Stimulated activated CD4-positive, alpha-beta T cell treated with anti-CD3 and anti-CD28 coated beads, Interleukin-4, amount 100 ng/mL, for 4 hours (primary cell): Measurements from ENCODE around the gene C22orf23.

Experiments used
- DNase-seq, 2 experiments: peaks; one replicate each; pipeline ENCODE4 v3.0.0-alpha.2; 2020

Gene C22orf23

DNA sequence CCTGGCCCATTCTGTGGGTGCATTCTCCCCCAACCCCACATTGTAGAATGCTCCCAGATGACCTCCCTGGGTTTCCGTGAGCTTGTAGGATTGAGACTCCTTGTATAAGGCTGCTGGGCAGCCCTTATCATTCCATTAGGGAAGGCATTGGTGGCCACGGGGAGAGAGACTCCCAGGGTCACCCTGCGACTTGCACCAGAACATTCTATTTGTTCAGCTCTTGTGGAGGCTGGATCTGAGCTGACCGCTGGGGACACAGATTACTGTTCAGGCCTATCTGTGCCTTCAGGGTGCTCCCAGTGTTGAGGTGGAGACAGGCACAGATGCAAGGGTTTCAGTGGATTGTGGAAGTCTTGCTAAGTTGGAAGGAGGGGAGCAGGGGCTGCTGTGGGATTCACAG lies 29.5 kb downstream of the C22orf23 start:
- no peak for DNase-seq

DNA sequence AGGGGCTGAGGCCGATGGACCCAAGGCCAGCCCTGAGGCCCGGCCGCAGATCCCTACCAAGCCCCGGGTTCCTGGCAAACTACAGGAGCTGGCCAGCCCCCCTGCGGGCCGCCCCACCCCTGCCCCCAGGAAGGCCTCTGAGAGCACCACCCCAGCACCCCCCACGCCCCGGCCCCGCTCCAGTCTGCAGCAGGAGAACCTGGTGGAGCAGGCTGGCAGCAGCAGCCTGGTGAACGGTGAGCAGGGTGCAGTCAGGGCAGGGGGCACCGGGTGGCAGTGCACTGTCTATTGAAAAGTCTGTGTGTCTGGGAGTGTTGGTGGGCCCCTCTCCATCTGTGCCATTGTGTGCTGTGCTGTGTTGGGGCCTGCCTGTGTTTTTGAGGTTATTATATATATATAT lies 31.2 kb downstream of the C22orf23 start:
- no peak for DNase-seq

DNA sequence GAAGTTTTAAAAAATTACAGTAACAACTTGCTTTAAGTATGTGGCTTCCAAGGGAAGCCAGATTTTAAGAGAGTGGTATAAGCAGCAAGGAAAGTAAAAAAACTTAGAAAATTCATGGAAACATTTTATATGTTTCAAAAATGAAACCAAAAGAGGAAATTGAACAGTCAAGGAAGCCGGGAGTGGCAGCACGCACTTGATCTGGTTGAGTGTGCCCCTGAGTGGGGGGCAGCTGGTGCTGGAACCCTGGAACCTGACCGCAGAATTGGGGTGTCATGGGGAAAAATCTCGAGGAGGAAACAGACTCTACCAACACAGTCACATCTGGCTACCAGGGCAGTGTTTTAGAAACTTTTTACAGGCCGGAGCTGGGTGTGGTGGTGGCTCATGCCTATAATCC lies 33.3 kb downstream of the C22orf23 start:
- no peak for DNase-seq

DNA sequence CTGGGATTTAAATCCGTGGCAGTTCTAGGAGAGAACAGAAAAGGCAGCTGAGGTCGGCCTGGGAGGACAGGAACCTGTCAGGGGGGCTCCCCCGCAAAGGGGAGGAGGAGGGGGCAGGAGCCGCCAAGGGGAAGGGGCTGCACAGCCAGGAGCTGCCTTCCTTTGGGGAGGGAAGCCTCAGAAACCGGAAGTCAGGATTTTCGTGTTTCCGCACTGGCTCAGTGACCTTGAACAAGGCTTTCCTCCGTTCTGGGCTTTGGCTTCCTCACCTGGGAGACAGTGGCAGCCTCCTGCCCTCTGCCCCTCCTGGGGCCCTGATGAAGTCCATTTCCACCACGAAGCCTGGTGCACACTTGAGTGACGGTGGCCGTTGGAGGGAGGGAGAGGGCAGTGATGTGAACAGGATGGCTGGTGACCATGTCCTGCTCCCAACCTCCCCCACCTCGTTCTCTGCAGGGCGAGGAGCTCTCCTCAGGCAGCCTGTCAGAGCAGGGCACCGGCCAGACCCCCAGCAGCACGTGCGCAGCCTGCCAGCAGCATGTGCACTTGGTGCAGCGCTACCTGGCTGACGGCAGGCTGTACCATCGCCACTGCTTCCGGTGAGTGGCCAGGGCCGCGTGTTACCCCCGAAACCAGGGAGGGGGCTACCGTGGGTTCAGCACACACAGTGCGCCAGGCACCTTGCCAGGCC lies 34.7 kb downstream of the C22orf23 start:
- DNase-seq = no peak

DNA sequence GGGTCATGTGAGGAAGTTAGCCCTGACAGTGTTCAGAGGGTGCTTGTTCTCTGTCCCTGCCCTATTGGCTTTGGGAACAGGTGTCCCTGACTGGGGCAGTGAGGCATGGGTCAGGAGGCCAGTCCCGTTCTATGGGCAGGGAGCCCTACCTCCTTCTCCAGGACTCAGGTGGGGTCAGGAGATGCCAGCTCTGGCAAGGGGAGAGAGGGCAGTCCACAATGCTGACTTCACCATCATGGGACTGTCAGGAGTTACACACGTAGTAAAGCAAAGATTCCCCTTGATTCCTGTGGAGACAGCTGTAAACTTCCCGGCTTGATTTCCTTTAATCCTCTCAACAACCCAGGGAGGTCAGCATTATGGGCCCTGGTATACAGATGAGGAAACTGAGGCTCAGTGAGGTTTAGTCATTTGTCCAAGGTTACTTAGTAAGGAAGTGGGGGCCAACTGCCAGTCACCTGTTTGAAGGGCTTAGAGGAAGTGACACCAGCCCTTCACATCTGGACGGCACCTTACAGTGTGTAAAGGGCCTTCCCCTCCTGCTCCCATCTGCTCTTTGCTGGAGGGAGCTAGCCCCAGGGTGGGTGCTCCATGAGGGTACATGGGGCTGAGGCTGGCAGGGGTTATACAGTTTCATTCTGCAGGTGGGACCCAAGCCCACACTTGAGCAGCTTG lies 35.4 kb downstream of the C22orf23 start:
- DNase-seq = no peak

DNA sequence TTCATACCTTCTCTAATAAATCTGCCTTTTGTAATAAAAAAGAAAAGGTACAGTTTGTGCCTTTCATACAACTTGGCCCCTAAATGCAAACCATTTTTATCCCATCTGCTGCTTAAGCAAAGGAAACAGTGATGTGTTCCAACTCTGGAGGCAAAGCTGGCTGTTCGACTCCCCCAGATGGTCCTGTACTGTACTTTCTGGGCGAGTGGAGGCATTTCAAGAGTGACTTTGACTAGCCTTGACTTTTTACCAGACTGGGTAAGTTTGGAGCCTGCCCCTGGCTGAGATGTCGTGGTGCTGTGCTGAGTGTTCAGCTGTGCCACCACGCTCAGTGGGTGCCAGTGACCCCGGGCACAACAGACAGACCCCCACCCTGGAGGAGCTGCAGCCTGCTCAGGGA lies 37.1 kb downstream of the C22orf23 start:
- DNase-seq = no peak

DNA sequence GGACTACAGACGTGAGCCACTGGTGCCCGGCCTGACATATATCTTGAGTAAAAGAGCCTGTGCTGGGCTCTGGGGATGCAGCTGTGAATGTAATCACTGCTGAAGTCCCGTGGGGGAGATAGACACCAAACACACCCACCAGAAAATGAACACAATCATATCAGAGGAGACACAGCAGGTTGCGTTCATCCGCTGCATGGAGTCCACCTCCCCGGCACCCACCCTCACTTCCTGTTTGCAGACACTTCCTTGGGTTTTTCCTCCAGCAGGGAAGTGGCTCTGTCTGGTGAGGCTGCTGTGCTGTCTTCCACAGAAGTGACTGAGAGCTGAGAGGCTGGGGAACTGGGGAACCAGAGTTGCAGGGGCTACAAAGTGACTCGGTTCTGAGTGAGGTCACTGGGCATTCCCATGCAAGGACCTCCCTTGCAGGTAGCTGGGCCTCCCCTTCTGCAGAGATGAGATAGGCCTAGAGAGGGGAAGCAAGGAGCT lies 40.1 kb downstream of the C22orf23 start:
- DNase-seq = no peak

DNA sequence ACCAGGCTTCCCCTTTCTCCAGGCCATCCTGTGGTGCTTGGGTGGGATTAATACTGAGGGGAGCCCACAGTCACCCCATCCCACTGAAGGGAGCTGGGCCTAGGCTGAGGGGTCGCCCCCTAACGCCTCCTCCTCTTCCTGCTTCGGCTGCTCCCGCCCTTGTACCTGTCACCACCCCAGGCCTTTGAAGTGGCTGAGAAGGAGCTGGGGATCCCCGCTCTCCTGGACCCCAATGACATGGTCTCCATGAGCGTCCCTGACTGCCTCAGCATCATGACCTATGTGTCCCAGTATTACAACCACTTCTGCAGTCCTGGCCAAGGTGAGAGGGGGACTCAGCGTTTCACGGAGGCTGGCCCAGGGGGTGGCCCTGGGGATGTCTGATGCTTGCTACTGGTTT lies 41.2 kb downstream of the C22orf23 start:
- no peak for DNase-seq

DNA sequence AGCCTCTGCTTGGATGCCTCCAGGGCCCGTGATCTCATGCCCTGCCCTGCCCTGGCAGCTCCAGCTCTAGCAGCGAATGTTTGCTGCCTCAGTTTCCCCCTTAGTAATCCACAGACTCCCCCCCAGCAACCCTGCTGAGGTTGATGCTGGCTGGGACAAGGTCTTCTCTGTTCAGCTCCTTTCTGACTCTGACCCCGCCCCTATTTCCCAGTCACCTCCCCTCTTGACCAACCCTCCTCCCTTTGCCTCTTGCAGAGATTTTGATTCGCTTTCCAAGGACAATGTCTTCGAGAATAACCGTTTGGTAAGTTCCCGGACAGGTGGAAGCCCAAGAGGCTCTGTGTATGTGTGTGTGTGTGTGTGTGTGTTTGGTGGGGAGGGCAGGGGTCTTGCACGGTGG lies 41.7 kb downstream of the C22orf23 start:
- no peak for DNase-seq

DNA sequence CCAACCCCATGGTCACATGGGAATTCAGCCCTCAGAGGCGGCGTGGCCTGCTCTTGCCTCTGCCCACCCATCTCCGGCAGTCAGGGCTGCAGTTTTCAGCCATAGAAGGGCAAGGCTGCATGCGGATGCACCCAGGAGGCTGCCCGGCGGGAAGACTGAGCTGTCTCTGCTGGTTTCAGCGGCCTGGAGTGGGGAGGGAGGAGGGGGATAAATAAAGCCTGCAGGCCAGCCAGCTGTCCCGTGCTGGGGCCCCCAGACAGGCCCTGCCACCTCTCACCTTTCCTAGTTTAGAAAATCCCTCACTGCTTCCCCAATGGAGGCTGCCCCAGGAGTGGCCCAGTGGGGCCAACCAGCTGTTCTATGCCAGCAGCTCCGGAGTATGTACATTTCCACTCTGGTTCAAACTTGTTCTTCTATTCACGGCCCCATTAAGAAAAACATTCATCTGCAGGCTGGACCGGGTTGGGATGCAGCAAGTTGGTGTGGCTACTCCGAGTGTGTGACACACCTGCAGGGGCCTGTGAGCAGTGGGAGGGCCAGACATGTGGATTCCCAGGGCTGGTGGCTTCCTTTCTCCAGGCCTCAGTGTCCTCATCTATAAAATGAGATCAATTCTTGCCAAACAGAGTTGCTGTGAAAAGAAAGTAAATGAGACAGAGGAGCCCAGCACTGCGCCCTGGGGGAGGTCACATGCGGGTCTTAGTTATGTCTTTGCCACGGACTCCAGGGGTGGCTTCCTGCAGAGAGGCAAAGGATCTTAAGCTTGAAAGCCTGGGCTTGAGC lies 42.3 kb downstream of the C22orf23 start:
- DNase-seq = no peak

DNA sequence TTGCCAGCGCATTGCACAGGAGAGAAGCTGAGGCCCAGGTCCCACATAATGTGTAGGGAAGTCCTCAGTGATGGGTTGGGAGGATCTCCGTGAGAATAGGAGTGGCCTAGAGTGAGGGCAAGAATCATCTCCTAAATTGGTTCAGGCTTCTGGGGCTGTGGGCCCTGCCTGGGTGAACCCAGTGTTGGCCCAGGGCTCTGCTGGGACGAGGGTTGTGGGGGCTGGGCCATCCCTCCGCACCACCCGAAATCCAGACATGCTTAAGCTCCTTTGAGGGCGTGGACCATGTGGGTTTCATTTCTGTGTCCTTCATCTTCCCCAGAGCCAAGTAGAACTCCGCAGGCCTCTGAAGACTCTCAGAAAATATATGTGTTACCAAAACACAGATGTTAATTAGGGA lies 43.6 kb downstream of the C22orf23 start:
- DNase-seq = no peak

DNA sequence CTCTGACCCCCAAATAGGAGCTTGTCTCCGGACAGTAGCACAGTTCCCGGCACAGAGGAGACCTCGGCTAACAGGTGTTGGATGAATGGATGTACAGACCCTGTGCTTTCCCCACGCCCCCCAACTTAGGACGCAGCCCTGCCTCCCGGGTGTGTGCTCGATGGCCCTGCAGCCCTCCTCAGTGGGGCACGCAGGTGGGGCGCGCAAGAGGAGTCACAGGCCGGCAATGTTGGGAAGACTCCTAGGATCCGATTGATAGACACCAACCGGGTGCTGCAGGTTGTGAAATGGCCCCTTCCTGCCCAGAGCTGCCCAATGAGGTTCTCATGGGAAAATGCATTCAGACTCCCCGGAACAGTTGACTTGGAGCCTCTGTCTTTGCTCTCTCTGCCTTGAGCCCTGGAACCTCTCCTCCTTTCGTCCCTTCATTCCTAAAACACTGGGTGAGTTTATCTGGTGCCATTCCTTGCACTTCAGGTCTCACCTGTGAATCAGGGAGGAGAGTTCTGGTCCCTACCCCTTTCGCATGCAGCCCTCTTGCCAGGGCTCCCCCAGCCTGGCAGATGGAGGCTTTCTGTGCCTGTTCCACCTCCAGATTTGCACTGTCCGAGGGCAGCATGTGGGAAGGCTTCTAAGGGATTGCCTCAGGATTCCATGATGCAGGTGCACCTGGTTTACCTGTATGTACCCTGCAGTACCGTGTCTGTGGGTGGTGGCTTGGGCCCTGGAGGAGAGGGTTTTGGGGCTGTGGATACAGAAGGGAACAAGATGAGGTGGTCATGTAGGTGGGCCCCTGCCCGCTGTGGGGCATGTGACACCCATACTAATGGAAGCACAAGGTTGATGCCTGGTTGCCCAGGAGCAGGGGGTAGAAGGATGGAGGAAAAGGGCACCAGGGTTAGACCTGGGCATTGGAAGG lies 46.1 kb downstream of the C22orf23 start:
- DNase-seq = no peak

DNA sequence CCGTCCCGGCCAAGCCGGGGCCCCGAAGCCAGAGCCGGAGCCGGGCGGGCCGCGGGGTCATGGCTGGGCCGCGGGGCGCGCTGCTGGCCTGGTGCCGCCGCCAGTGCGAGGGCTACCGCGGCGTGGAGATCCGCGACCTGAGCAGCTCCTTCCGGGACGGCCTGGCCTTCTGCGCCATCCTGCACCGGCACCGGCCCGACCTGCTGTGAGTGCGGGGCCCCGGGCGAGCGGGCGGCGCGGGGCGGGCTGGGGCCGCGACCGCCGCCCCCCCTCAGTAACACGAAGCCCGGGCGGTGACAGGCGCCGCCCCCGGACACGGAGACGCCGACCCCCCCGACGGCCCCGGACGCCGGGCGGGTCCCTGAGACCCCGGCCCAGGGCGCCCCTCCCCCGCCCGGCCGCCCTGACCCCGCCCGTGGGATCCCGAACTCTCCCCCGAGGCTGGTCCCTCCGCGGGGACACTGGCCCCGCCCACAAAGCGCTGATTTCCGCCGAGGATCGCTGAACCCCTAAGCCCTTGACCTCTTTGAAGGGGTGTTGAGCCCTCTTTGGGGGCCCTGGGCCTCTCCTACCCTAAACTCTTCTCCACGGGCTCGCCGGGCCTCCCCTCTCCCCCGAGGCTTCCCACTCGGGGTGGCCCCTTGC lies 46.9 kb downstream of the C22orf23 start:
- peak; percentile 21 to 31 for DNase-seq

DNA sequence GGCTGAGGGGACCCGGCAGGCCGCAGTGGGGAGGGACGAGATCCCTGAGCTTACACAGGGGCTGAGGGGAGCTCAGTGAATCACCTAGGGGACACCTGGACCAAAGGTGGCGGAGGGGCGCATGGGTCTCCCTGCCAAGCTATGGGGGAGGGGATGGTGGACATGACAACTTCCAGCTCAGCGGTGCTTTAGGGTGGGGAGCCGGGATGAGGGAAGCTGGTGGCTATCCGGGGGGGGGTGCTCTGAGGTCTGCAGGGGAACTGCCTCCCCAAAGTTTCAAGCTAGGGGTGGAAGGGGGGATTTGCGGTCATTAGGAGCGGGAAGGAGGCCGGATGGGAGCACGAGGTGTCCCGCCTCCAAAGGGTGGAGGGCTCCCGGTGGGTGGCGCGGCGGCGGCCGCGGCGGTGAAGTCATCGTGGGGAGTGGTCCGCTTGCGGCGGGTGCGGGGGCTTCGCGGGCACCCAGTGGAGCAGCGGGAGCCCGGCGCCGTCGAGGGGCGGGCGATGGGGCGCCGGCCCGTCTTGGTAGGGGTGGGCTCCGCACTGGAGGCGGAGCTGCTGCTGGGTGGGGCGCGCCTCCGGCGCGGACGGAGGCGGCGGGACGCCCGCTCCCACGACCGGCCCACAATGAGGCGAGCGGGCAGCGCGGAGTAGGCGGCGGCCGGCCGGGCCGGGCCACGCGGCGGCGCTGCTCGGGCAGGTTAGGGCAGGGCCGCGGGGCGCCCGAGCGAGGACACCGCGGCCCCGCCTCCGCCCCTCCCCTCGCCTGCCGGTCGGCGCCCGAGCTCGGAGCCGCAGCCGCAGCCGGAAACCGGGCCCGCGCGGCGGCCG lies 47.7 kb downstream of the C22orf23 start, which contains the start of gene MICALL1:
Gene MICALL1 (plus strand): TSS at position 764 of the 830 bp plus-strand sequence. CDS start 126 bp downstream, outside the sequence.
- DNase-seq = peak; percentile 43 to 69

DNA sequence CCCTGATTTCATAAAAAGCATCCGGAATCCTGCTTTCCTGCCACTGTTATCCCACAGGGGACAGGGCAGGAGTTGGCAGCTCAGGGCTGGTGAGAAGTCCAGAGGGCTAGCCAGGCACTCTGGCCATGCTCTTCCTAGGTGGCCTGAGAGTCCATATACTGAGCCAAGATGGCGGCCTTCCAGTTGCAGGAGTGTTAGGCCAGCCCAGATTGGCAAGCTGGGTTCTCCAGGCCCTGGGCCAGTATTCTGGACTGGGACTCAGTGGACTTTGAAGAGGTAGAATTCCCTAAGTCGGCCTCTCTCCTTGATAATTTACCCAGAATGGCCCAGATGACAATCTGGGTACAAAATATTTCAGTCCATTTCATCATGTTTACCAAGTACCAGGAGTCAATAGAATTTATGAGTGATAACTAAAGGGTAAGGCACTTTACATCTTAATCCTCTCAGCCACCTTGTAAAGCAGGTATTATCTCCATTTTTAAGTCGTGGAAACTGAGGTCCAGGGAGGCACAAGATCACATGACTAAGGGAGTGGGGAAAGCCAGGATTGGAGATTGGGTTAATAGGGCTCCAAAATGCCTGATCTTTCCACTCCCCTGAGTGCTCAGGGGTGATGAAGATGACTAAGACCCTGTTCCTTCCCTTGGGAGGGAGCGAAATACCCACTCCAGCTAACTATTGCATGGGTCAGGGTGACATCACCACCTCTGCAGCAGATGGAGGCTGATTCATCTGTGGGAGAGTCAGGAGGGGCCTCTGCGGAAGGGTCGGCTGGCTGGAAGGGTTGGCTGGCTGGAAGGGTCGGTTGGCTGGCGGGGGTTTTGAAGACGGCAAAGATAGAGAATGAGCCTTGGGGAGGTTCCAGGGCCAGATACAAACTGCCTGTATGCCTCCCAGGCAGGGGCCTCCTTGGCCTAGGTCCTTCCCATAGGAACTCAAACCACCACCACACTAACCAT lies 48.5 kb downstream of the C22orf23 start:
- DNase-seq = peak in 1 of 2 experiments; percentile 6

DNA sequence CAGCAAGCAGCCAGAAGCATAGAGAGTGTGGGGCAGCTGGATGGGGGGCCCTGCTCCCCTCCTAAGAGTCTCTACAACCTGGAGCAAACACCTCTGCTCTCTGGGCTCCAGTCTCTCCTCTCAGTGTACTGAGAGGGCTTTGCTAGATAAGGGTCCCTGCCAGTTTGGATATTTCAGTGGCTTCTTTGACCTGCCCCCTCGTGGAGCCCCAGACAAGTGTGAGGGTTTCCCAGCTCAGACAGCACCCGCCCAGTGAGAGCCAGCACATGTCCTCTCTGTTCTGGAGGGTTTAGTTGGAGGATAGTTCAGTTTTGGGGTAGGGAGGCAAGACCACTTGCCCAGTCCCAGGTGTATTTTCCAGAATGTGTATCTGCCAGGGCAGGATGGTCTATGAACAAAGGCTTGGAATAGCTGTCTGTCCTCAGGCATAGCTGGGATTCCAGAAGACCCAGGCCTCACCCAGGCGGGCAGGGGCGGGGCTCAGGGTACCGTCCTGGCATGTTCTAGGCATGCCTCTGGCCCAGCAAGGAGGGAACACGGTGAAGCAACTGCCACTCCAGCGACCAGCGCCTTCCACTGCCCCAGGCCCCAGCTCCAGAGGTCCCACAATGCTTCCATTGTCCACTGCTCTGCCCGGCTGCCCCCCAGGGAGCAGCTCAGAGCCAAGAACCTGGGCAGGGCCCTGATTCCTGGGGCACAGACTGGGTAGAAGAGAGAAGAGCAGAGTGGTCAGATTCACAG lies 54.8 kb downstream of the C22orf23 start:
- no peak for DNase-seq

DNA sequence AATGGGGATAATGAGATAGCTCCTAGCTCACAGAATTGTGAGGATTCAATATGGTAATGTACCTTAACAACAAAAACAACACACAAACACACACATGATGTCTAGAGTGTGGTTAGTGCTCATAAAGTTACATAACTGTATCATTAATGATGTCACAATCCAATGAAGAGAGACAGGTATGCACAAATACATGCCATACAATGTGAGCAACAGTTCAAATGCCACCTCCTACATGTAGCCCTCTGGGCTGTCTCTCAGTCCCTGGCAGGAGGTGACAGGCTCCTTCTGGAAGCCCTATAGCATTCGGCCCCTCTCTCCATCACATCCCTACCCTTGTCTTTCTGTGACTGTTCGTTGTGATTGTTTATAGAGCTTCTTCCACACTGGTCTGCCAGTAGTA lies 55.6 kb downstream of the C22orf23 start:
- no peak for DNase-seq

DNA sequence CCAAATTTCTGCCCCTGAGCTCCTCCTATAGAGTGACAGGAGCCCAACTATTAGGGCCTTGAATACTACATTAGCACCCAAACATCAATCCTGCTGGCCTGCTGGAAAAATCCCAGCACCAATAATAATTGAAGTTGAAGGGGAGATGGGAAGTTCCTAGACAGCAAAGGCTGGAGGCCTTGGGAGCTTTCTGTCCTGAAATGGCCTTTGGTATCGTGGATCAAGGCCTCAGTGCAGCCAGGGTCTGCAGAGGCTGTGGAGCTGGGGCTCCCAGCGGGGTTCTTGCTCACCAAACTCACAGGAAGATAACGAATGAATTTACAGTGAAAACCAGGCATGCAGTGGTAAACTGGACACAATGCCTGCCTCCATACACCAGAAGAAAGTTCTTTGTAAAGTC lies 56.5 kb downstream of the C22orf23 start:
- no peak for DNase-seq

DNA sequence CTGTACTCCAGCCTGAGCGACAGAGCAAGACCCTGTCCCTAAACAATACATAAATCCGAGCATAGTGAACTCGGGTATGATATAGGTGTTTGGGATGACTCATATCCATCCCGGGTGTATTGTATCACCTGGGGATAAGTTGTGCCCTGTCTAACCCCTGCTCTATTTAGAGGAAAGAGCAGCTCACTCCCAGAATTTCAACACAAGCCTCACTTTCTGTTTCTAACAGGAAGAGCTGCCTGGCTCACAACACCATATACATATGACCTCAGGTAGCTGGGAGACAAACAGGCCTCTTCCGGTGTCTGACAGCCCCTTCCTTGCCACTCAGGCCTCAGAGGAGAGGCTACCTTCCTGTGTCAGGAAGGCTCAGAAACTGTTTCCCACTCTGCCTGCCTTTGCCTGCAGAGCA lies 57.2 kb downstream of the C22orf23 start:
- DNase-seq = peak in 1 of 2 experiments; percentile 24
